Sciatic nerve (tissue), 2 donors: ENCODE measurements around the gene SUPT3H. TPM values are rescaled to one million over a fixed set of nuclear protein-coding genes. Genes with fewer than 3 reads are reported as not detected.
"Not testable (repeated sequence)": the region's sequence is repeated elsewhere in the genome, so short reads cannot be mapped to it uniquely, and the experiment has no call there.

Experiments used
- ATAC-seq: fragments of 200-7000 bp; cut with Tn5 transposase; one replicate; pipeline ENCODE4 v1.9.1; 2020; ENCODE audit warnings: mild to moderate bottlenecking, moderate library complexity
- DNase-seq: peaks from one replicate; pipeline ENCODE4 v3.0.0-alpha.2; 2020; ENCODE audit warnings: low spot score
- intact Hi-C: fragments of 100-400 bp; cut with DNase I; formaldehyde crosslinking; loops from one replicate; pipeline ENCODE4 v1.14.2; 2022
- total RNA-seq: library from RNA; stranded (reverse); fragmentation: NEBNext Ultra II Directional; extraction: Animal tissue kit (Norgen Biotek cat#: 25700); gene quantifications from one replicate; pipeline ENCODE4 v1.2.1, GENCODE V29; 2021
- donor health status: DM: no; HTN: no; CAD: no.
- donor health status: DM: no; HTN: no; CAD: no.

Gene SUPT3H
- total RNA-seq, 1 donor from 2014 or later = 12.9 TPM

DNA sequence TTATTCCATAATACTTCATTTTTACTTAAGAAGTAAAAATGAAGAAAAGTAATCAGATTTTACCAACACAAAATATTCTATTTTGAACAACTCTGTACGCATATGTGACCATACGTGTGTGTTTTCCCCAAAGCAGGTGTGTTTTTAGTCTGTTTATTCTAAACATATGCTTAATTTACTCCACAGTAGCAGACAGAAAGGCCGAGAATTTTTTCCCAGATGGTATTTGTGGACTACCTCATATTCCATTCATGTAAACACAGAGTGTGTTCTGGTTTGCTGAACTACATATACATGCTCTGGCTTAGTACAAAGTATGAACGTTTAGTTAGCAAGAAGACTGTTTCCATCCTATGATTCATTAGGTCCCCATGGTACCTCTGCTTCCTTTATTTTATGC, 282.9 kb downstream of the SUPT3H start:
- ATAC-seq = no peak
- intact Hi-C loops = no loop called here
- DNase-seq = no peak

DNA sequence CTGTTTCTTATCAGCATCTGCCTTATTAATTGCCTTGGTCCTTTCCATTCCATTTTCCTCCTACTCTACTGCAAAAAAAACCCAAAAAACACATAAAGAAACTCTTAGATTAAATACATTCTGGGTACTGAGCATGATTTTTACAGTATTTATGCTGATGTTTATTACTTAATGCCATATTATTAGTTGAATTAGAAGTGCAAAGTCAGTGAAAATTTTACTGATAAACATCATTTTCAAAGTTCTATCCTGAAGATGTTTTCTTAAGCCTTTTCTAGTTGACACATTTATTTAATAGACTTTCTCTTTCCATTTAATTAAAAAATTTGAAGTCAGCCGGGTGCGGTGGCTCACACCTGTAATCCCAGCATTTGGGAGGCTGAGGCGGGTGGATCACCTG, 285.6 kb downstream of the SUPT3H start:
- ATAC-seq (no peak), DNase-seq (no peak)
- intact Hi-C loops = no loop called here

DNA sequence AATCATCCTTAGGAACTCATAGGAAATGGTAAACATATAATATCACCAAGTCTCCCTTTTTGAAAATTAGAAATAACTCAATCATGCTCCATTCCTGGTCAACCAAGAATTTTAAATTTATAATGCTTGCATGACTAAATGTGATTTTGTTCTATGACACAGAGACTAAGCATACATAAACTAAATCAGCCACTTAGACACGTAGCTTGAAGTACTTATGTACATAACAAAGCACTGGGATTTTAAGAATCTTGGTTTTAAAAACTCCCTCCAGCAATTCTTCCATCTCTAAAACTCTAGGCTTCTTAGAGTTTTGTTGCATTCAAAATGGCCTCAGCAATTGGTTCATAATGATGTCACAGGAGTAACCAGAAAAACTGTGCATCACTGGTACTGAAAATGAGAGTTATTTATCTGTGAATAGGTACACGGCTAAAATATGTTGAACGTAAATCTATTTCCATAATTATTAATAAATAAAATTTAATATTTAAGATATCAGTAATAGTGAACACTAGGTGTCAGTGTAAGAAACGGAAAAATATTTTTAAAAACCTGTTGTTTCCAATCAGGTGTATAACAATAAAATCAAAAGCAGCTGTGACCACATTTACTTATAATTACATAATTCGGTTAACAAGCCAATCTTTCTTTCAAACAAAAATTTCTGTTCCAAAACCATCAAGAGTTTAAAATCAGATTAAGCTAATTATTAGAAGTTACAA, 291.2 kb downstream of the SUPT3H start:
- intact Hi-C loops = no loop called here
- no peak for ATAC-seq
- no peak for DNase-seq

DNA sequence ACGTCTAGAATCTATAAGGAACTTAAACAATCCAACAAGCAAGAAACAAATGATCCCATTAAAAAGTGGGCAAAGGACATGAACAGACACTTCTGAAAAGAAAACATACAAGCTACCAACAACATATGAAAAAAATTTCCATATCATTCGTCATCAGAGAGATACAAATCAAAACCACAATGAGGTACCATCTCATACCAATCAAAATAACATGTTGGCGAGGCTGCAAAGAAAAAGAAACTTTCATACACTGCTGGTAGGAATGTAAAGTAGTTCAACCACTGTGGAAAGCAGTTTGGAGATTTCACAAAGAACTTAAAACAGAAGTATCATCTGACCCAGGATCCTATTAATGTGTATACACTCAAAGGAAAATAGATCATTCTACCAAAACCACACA, 293.5 kb downstream of the SUPT3H start:
- intact Hi-C loops = no loop called here
- no peak for ATAC-seq
- DNase-seq = no peak

DNA sequence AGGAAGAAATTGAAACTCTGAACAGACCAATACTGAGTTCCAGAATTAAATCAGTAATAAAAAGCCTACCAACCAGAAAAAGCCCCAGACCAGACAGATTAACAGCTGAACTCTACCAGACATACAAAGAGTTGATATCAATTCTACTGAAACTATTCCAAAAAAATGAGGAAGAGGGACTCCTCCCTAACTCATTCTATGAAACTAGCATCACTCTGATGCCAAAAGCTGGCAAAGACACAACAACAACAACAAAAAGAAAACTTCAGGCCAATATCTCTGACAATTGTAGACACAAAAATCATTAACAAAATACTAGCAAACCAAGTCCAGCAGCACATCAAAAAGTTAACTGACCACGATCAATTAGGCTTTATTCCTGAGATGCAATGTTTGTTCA, 295.6 kb downstream of the SUPT3H start:
- ATAC-seq (no peak), DNase-seq (no peak)
- intact Hi-C loops = no loop called here

DNA sequence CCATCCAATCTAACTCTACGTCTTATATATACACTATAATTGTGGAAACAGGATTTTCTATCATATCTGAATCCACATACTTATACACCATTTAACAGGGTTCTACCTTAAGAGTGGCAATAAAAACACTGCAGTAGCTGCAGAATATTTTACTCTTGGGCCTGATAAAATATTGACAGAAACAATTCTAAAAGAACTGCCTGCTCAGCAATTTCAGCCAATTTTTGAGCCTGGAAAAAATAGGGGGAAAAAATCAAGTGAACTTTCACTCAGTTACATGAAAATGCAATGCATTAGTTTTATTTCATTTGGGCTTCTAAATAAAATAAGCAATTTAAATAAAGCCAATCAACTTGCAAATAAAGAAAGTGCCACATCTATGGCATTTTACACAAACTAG, 296.1 kb downstream of the SUPT3H start:
- DNase-seq = no peak
- intact Hi-C loops = no loop called here
- no peak for ATAC-seq

DNA sequence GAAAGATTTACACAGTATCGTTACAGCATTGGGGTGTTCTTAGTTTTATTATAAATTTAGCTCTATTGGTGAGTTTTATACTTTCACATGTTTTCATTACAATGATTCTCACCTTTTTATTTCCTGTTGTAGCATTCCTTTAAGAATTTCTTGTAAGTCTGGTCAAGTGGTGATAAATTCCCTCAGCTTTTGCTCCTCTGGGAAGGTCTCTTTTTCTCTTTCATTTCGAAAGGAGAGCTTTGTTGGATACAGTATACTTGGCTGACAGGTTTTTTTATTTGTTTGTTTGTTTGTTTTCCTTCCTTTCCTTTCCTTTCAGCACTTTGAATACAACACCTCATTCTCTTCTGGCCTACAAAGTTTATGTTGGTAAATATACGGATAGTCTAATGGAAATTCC, 299.3 kb downstream of the SUPT3H start:
- intact Hi-C loops = no loop called here
- no peak for ATAC-seq
- no peak for DNase-seq

DNA sequence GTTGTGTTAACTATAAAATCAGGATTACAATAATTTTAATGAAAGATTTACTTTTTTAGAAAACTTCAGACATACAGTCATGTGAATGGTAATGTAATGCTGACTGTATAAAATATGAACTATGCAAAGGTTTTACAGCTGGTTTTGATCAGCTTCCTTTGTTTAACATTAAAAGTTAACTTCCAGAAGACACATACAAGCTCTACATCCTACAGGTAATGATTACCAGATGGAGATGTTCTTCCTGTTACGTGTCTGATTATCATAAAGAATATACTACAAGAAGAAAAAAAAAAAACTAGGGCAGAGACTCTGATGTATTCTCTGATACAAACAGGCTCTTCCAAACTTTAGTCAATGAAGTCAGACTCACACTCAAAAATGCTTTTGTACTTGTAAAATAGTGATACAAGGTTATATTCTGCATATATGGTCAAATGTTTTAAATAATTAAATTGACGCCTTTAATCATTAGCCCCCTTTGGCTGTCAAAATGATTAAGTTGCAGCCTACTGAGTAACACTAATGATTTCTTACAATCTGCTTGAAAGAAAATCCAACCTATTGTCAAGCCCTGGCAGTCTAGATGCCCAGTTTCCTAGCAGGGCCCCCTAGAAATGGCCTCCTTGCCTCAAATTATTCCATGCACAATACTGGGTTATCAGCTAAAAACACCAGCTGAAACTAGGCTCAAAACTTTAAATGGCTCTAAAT, 301.4 kb downstream of the SUPT3H start:
- DNase-seq (no peak), ATAC-seq (no peak)
- intact Hi-C loops = no loop called here

DNA sequence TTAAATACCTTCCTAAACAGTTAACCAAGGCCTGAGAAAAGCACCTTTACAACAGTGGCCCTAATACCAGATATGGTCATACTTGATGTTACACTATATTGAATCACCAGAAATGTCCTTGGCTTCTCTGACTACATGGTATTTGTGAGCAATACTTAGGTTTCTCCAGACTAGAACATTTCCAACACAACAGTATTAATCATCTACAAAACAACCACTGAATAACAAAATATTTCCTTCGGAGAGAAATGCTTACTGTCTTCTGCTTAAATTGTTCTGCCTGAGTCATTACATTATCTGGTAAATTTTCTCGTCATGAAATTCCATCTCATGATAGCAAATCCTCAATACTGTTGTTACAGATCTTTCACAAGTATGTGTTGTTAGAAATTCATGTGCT, 302.5 kb downstream of the SUPT3H start:
- intact Hi-C loops = no loop called here
- no peak for ATAC-seq
- no peak for DNase-seq

DNA sequence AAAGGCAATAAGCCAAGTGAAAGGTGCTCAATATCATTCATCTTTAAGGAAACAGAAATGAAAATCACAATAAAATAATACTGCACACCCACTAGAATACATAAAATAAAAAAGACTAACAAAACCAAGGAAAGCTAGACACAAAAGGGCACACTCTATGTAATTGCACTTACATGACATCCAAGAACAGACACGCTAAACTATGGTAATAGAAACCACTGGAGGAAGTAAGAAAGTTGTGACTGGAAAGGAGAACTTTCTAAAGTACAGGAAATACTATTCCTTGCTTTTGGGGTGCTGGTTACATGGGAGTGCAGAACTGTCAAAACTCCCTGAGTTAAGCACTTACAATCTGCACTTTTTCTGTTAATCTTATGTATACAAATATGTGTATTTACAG, 303.3 kb downstream of the SUPT3H start:
- DNase-seq (no peak), ATAC-seq (no peak)
- intact Hi-C loops = no loop called here

DNA sequence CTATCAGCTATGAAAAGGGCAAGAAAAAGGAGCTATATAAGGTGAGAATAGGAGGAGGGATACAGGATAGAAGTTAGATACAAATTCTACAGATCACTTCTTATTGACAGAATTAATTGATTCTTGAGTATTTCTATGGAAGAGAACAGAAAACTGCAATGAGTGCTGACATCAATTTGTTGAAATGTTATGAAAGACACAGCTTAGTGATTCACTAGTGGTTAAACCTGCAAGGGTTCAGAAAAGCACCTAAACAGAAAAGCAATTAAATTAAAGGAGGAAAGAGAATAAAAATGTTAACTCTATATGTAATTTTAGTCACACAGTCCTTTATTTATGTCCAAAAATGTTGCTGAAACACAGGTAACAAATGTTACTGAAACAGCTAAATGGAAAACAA, 304.0 kb downstream of the SUPT3H start:
- DNase-seq (no peak), ATAC-seq (no peak)
- intact Hi-C loops = no loop called here

DNA sequence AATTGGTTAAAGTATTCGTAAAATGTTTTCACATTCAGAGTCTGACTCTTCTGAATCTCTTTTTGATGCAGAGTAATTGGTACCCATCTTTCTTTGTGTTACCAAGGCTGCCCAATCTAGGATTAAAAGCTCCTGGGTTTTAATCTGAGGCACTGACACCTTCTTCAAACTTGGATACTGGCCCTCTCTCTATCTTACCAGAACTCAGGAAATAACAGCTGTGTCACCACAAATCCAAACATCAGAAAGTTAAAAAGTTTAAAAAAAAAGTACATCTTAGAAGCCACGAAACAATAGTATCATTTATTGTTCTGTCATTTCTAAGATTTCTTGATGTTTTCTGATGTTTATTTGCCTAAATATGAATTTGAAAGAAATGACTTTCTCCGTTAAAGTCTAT, 305.1 kb downstream of the SUPT3H start:
- intact Hi-C loops = no loop called here
- ATAC-seq (no peak), DNase-seq (no peak)

DNA sequence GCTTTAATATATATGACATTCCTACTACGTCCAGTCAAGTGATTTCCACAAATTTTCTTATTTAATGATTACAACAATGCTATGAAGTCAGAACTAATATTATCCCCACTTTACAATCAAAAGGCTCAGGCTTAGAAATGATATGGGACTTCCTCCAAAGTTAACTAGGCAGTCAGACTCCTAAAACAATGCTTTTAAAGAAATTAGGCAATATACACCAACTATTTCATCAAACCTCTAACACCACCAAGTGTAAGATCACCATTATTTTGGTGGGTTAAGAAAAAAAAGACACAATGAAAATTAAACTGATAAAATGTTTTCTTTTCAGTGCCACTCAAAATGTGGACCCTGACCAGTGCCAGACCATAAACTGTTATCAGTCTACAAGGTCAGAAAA, 305.7 kb downstream of the SUPT3H start:
- no peak for DNase-seq
- ATAC-seq = no peak
- intact Hi-C loops = no loop called here

DNA sequence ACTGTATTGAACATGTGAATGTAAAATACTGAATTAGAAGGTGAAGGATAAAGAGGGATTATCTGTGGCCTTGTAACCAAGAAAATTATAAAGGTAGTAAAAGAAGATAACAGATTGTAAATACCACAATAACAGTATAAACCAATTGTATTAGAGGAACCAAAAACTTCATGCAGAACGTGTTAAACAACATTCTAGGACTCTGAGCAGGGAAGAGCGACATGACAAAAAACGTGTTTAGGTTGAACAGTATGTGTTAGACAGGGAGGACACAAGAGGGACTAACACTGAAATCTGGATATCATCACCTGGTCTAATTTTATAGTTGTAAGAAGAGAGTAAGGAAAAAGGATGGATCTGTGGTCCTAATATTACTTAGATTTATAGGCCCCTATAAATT, 308.6 kb downstream of the SUPT3H start:
- DNase-seq (no peak), ATAC-seq (no peak)
- intact Hi-C loops = no loop called here

DNA sequence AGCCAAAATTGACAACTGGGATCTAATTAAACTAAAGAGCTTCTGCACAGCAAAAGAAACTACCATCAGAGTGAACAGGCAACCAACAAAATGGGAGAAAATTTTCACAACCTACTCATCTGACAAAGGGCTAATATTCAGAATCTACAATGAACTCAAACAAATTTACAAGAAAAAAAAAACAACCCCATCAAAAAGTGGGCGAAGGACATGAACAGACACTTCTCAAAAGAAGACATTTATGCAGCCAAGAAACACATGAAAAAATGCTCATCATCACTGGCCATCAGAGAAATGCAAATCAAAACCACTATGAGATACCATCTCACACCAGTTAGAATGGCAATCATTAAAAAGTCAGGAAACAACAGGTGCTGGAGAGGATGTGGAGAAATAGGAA, 310.3 kb downstream of the SUPT3H start:
- intact Hi-C loops, ATAC-seq, DNase-seq: not testable (repeated sequence)

DNA sequence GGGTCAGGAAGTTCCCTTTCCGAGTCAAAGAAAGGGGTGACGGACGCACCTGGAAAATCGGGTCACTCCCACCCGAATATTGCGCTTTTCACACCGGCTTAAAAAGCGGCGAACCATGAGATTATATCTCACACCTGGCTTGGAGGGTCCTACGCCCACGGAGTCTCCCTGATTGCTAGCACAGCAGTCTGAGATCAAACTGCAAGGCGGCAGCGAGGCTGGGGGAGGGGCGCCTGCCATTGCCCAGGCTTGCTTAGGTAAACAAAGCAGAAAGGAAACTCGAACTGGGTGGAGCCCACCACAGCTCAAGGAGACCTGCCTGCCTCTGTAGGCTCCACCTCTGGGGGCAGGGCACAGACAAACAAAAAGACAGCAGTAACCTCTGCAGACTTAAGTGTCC, 315.1 kb downstream of the SUPT3H start:
- DNase-seq, intact Hi-C loops, ATAC-seq: not testable (repeated sequence)

DNA sequence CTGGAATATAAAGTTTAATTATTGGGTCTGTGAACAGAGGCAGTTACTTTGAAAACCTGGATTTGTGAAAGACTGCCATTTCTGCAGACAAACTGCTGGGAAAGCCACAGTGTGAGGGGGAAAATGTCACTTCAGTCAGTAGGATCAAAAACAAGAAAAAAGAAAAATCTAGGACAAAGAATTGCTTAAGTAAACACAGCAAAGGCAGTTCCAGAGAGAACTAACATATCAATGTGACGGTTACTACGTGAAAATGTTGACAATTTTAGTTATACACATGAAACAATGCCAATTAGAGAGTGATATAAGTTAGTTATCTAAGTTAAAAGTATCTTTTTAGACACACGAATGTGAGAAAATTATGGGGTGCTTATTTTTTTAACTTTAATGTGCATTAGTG, 320.0 kb downstream of the SUPT3H start:
- no peak for DNase-seq
- no peak for ATAC-seq
- intact Hi-C loops = no loop called here

DNA sequence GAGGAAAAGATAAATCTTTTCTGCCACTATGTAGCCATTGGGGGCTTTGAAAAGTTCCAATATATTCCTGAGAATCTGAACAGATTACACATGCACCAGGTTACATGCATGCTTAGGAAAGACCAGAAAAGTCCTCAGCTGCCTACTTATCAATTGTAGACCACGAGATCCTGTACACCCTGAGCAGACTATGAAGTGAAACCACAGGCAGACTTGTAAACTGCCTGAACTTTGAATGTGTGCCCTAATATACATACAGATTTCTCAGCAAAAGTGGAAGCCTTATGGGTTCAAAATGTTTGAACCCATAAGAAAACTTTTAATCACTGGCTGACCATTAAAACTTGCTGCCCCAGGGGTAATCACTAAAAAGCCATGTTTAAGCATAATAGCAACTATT, 323.1 kb downstream of the SUPT3H start:
- intact Hi-C loops = no loop called here

DNA sequence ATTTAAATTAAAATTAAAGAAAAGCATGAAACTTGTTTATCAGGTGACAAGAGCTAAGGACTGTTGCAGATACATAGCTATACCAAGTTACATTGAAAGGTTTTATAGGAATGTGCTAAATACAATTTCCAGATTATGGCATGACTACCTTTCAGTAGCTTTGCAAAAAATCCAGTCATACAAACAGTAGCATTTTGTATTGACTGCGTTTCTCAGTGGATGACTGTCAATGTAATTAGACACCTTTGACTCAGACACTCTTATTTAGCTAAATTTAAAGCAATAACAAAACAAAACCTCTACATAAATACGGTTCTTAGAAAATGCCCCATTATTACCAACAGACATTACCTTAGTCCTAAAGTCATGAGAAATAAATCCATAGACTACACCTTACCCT, 325.4 kb downstream of the SUPT3H start:
- ATAC-seq = no peak
- intact Hi-C loops = no loop called here
- DNase-seq = no peak

More for the DNA sequence above, 323.1 kb downstream of the SUPT3H start:
- ATAC-seq = no peak
- DNase-seq = no peak

DNA sequence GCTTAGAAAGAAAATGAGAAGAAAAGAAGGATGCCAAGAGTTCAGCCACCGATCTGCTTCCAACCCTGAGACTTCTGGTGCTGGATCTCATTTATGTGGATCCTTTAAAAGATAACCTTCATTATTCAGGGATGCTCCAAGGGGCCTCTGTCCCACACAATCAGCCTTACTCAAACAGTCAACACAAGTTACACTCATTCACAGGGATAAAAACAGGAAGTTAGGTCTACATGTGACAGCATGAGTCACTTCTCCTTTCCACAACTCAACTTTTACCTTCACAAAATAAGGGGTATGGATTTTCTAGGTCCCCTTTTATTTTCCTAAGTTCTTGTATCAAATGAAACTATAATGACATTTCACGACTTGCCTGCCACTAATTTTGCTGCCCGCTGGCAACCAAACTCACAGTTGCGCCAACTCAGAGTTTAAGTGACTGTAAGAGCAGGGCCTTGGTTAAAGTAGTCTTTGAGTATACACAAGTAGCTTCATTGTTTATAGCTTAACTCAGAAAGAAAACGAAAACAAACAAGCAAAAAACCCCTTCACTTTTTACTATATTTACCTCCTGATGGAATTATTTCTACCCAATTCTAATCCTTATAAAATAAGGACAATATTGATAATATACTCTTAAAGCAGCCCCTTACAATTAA, 328.4 kb downstream of the SUPT3H start:
- ATAC-seq = peak; percentile 50
- DNase-seq = no peak

More for the DNA sequence above, 328.4 kb downstream of the SUPT3H start:
- intact Hi-C loops = no loop called here
